Measurements from ENCODE around the gene HEXD. TPM values are rescaled to one million over a fixed set of nuclear protein-coding genes. Genes with fewer than 3 reads are reported as not detected.

The HEXD gene
- polyA plus RNA-seq, 3 donors = 8.9 to 61.5 (median 12.7) TPM

DNA sequence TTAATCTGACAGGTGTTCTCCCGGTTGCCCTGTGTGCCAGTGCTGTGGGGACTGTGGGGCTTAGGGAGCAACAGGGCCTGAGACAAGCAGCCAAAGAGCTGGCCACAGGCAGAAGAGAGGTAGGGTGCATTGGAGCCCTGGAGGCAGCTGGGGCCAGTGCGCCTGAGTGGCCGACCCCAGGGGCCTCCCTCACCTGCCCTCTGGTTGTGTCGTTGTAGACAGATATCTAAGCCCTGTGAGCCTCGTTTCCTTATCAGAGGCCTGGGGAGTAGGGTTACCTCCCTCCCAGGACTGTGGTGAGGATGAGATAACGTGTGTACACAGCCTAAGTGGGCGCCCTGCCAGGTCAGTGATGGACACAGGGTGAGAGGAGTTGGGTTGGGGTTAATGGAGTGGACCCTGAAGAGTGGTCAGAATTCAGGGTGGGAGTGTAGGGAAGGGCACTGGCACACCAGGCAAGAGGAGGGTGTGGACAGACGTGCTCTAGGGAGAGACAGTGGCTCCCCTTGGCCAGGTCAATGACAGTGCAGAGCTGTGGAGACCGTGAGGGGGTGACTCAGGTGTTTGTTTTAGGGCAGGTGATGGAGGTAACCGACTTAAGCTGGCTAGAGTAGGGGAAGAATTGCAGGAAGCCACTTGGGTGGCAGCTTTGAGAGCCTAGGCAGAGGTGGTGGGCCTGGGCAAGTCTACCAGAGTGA, 43.8 kb downstream of the HEXD start:
- Histone ChIP-seq H3K4me3 (replicated peaks in 1 of 3; ENCODE audit: low read depth in 2 of 3, low read length in 3 of 3) (no peak overlapping the region), H3K36me3 (replicated peaks in 1 of 2; ENCODE audit: control insufficient read depth in 1 of 2, insufficient read depth in 2 of 2, low read length in 2 of 2) (peaks cover 59 to 71% of the 10 kb centered on the region in 2 donors), H3K27me3 (ENCODE audit: control insufficient read depth in 2 of 2, insufficient read depth in 2 of 2, low read length in 2 of 2) (no peaks in the 10 kb centered on the region), H3K27ac (ENCODE audit: low read depth in 1 of 2, low read length in 2 of 2) (no peak overlapping the region), H3K4me2 (replicated peaks; ENCODE audit: extremely low read depth, low read length, poor library complexity, severe bottlenecking) (no peak overlapping the region), H3K79me2 (ENCODE audit: insufficient read depth, low read length) (peaks cover 26% of the 10 kb centered on the region), H3K4me1 (ENCODE audit: control insufficient read depth in 1 of 2, insufficient read depth in 2 of 2, low read length in 2 of 2) (peaks cover 18 to 23% of the 10 kb centered on the region in 2 donors), H4K20me1 (ENCODE audit: insufficient read depth, low read length) (peaks cover 39% of the 10 kb centered on the region), H2AFZ (ENCODE audit: insufficient read depth, low read depth, low read length, poor library complexity, severe bottlenecking) (no peak overlapping the region), H3K9me3 (replicated peaks in 1 of 2; ENCODE audit: control insufficient read depth in 1 of 2, insufficient read depth in 1 of 2, low read length in 2 of 2) (no peaks in the 10 kb centered on the region), H3K9ac (ENCODE audit: insufficient read depth, low read length, poor library complexity, severe bottlenecking) (no peak overlapping the region)
- no peak for DNase-seq
- intact Hi-C loops (cut with micrococcal nuclease) = no loop called here
- TF ChIP-seq, protein P1, sequence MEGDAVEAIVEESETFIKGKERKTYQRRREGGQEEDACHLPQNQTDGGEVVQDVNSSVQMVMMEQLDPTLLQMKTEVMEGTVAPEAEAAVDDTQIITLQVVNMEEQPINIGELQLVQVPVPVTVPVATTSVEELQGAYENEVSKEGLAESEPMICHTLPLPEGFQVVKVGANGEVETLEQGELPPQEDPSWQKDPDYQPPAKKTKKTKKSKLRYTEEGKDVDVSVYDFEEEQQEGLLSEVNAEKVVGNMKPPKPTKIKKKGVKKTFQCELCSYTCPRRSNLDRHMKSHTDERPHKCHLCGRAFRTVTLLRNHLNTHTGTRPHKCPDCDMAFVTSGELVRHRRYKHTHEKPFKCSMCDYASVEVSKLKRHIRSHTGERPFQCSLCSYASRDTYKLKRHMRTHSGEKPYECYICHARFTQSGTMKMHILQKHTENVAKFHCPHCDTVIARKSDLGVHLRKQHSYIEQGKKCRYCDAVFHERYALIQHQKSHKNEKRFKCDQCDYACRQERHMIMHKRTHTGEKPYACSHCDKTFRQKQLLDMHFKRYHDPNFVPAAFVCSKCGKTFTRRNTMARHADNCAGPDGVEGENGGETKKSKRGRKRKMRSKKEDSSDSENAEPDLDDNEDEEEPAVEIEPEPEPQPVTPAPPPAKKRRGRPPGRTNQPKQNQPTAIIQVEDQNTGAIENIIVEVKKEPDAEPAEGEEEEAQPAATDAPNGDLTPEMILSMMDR (IDR thresholded peaks at IDR 0.05) = no peak
- H3K4me1 Mint-ChIP-seq = peaks cover 17% of the 10 kb centered on the region
- peak overlapping the region in 4 of 7 donors; percentile 10 to 70 (median 48) for H3K27ac Mint-ChIP-seq
- H3K4me3 Mint-ChIP-seq = no peak overlapping the region
- H3K9me3 Mint-ChIP-seq = no peaks in the 10 kb centered on the region
- peaks cover 60 to 69% of the 10 kb centered on the region in 2 donors for H3K36me3 Mint-ChIP-seq
- H3K27me3 Mint-ChIP-seq (ENCODE audit: low read depth in 3 of 3) = peaks cover 0 to 1% (median 0%) of the 10 kb centered on the region in 3 donors
- 95% methylated on average over 6 of the region's 10 CpGs for WGBS (ENCODE audit: insufficient coverage)

DNA sequence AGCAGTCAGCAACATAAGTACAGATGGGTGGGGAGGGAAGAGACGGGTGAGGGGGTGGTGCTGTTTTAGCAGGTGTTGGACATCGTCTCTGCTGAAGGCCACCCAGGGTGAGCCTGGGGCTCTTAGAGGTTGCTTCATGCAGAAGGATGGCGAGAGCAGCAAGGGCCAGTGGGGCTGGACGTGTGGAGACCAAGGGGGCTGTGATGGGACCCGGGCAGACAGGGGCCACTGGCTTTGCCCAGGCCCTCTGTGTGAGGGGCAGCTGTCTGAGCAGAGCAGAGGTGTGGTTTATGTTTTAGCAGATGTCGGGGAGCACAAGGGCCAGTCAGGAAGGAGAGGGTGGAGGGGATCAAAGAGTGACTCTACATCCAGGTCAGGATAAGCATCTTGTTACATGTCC, 45.2 kb downstream of the HEXD start:
- Histone ChIP-seq H3K9ac (ENCODE audit: insufficient read depth, low read length, poor library complexity, severe bottlenecking) (no peak overlapping the region), H3K27me3 (ENCODE audit: control insufficient read depth in 2 of 2, insufficient read depth in 2 of 2, low read length in 2 of 2) (no peaks in the 10 kb centered on the region), H3K9me3 (replicated peaks in 1 of 2; ENCODE audit: control insufficient read depth in 1 of 2, insufficient read depth in 1 of 2, low read length in 2 of 2) (no peaks in the 10 kb centered on the region), H4K20me1 (ENCODE audit: insufficient read depth, low read length) (peaks cover 39% of the 10 kb centered on the region), H3K36me3 (replicated peaks in 1 of 2; ENCODE audit: control insufficient read depth in 1 of 2, insufficient read depth in 2 of 2, low read length in 2 of 2) (peaks cover 66 to 85% of the 10 kb centered on the region in 2 donors), H3K4me3 (replicated peaks in 1 of 3; ENCODE audit: low read depth in 2 of 3, low read length in 3 of 3) (no peak overlapping the region), H3K27ac (ENCODE audit: low read depth in 1 of 2, low read length in 2 of 2) (no peak overlapping the region), H3K4me2 (replicated peaks; ENCODE audit: extremely low read depth, low read length, poor library complexity, severe bottlenecking) (no peak overlapping the region), H3K79me2 (ENCODE audit: insufficient read depth, low read length) (peaks cover 26% of the 10 kb centered on the region), H2AFZ (ENCODE audit: insufficient read depth, low read depth, low read length, poor library complexity, severe bottlenecking) (no peak overlapping the region), H3K4me1 (ENCODE audit: control insufficient read depth in 1 of 2, insufficient read depth in 2 of 2, low read length in 2 of 2) (peaks cover 7 to 10% of the 10 kb centered on the region in 2 donors)
- H3K4me3 Mint-ChIP-seq = no peak overlapping the region
- 94% methylated on average over 6 of the region's 6 CpGs for WGBS (ENCODE audit: insufficient coverage)
- H3K9me3 Mint-ChIP-seq = no peaks in the 10 kb centered on the region
- TF ChIP-seq, protein P1 (IDR thresholded peaks at IDR 0.05) = no peak
- H3K27ac Mint-ChIP-seq = peak overlapping the region in 4 of 7 donors; percentile 20 to 66 (median 50)
- intact Hi-C loops (cut with micrococcal nuclease) = no loop called here
- peaks cover 7% of the 10 kb centered on the region for H3K4me1 Mint-ChIP-seq
- no peak for DNase-seq
- peaks cover 67 to 84% of the 10 kb centered on the region in 2 donors for H3K36me3 Mint-ChIP-seq
- H3K27me3 Mint-ChIP-seq (ENCODE audit: low read depth in 3 of 3) = peaks cover 0 to 1% (median 0%) of the 10 kb centered on the region in 3 donors
